NB4 (cell line): ENCODE results near the gene DRAXIN.

Experiments
- CTCF ChIP-seq: IDR thresholded peaks from one replicate; pipeline ENCODE4 v1.5.1; 2012; ENCODE audit warnings: low read depth, low read length
- MAX ChIP-seq: IDR thresholded peaks from 2 replicates; pipeline ENCODE4 v1.6.1; 2011; ENCODE audit warnings: low read depth, low read length
- MYC ChIP-seq: IDR thresholded peaks from 2 replicates; pipeline ENCODE4 v1.6.1; 2011; ENCODE audit warnings: low read depth, low read length
- POLR2A ChIP-seq: IDR thresholded peaks from 2 replicates; pipeline ENCODE4 v1.6.1; 2011; ENCODE audit warnings: mild to moderate bottlenecking; ENCODE audit not compliant: insufficient read length; ENCODE audit errors: extremely low read depth

- no peak for TF ChIP-seq MAX
- no peak for TF ChIP-seq CTCF
- TF ChIP-seq POLR2A: no peak
- no peak for TF ChIP-seq MYC
Observed at GRCh38 chr1:11675325-11675724, 16.2 kb upstream of the DRAXIN start.
